Activated CD4-positive, alpha-beta T cell treated with anti-CD3 and anti-CD28 coated beads, Interleukin-10, Interleukin-2, amounts not matched to agents 100 ng/mL and 50 ng/mL, durations not matched to agents 16 hours and 8 hours (primary cell): ENCODE results near the gene COX7A2.

ENCODE experiments used
- DNase-seq: peaks from one replicate; pipeline ENCODE4 v3.0.0-alpha.2; 2020

The COX7A2 gene, protein sequence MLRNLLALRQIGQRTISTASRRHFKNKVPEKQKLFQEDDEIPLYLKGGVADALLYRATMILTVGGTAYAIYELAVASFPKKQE

DNA sequence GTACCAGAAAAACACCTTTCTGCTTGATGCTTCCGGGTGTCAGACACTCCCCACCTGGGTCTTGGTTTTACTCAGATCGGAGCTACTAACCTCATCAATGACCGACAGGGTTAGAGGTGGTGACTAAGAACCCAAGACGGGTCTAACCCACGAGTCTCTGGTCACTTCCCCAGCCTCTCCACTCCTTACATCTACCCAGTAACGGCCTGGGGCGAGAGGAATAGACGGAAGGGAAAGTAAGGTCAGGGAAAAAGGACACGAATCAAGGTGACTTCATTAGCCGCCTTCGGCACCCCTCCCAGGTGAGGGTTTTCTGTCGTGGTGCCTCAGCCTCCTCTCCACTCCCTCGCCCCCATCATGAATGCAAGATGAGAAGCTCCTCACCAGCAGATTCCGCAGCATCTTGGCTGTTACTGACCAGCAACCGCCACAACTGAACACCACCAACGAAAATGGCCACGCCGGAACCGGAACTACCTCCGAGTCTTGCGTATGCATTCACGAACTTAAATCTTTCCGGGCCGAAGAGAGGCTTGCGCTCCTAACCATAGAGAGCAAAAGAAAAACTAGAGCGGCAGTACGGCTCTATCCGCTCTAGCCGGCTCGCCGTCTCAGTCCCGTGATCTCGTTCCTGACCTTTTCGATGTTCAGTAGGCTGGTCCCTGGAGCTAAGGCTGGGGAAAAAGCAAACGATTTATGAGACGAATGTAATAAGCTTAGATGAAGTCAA, at the start of gene COX7A2:
Gene COX7A2 (minus strand): TSS at position 469 of the 730 bp plus-strand sequence. CDS start 67 bp downstream, at position 402.
- peak; percentile 94 for DNase-seq

DNA sequence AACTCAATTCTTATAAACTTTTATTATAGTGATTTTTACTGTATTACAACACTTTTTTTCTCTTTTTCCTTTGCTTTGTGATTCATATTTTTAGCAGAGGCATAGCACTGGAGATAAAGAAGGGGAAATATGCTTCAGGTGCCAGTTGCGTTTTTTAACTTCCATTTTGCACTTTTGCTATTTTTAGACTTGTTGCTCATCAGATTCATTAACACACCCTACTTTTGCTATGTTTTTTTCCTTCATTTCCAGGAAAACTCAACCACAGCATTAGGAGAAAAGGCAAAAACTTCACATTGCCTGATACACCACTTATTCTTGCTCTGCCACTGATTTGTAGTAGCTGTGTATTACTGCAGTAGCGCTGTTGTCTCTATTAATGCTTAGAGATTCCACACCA, 49.0 kb upstream of the COX7A2 start:
- DNase-seq, result no peak

DNA sequence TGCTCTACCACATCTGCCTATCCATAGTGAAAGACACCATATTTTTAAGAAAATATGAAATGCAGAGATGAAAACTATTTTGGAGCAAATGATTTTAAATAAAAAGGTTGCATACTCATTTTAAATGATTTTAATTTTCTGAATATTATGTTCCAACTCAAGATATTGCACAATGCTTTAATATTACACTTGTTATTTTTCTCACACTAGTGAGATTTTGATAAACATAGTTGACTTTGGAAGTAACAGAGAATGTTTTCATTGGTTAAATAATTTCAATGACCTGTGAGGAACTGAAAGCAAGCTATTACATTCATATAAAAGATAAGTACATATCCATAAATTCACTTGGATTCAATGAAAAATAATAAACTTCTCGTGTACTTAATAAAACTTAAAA, 48.1 kb upstream of the COX7A2 start:
- no peak for DNase-seq

DNA sequence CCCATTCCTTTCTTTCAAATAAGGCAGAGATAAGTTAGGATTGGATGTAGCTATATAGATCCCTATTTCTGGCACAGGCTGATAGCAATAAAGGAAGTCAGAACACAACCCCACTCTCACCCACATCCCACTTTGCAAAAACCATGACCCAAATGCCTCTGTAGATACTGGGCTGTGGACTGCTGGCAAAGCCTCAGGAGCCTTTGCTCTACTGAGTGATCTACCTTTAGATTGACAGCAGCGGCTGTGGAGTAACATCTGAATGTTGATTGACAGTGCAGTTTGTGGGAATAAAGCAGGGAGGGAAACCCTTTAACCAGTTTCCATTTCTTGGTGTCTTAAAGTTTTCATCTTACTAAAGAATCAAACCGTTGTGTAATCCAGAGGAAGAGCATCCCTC, 47.7 kb upstream of the COX7A2 start:
- DNase-seq, result no peak

DNA sequence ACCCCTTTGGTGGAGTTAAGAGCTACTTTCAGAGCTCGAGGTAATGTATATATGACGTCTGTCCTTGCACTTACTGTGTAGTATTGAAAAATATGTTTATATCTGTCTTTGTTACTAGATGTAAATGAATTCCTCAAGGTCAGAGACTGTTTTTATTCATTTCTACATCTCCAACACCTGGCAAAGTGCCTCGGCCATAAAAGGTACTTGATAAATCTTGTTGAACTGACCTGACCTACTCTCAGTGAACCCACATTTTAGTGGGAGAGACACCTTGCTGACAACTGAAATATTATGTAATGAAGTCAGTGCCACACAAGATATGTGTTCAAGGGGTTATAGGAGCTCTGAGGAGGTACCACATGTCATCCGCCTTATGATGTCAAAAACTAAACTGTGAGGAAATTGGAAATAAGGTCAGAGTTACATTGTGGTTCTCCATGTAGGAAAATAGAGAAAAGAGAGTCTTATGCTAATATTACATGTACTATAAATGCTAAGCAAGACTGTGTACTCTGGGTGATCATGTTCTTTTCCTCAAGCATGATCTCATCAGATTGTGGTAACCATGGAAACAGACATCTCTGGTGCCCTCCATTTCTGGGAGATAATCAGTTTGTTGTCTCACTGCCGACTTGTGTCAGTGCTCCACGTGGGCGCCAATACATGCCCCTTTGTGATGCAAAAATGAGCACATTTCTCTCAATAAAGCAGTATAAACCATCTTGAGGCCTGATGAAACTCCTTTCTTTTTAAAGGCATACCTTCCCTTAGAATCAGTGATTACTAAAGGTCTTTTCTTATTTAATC, 46.7 kb upstream of the COX7A2 start:
- DNase-seq, result no peak

DNA sequence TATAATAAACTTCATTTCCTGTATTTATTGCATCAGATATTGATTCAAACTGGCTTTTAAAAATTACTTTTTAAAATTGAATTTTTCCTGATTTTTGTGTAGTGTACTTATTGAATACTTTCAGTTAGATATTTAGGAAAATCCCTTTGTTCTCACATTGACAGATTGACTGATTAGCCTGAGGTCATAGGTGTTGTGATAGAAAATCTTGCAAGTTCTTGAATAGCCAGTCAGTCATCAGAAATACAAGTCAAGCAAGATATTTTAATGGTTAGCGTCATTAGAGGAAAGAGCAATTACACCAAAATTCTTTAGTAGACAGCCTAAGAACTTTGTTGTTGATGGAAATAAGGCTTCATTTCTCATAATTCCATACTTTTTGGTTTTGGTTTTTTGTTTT, 44.4 kb upstream of the COX7A2 start:
- DNase-seq, result no peak

DNA sequence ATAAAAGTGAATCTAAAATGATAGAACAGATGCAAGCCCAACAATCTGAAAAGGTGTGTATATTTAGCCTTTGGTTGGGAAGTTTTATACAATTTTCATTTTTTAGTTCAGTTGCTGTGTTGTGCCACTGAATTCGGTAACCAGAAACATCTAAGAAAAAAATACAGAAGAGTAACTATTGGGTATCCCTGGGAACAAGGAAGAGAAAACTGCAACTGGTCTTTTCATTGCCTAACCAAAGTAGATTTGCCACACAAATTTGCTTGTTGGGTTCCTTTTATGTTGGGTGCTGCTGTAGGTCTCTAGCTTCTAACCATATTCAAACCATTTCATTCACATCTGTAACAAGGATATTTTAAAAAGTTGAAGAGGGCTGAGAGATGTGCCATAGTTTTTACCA, 43.8 kb upstream of the COX7A2 start:
- DNase-seq, result no peak

DNA sequence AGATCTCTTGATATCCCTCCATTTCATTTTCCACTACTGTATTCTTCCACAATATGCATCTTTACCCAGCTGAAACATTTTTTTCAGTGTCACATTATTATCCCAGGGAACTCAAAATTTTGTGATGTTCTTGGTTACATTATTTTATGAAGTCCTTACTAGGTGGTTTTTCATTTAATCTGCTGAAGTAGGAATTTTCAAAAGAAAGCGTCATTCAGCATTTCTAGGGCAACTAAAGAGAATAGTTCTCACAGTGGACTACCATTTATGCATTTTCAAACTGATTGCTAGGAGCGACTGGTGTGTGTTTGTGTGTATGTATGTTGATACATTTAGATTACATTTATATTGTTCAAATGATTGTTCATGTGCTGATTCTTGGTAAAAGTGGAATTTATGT, 43.4 kb upstream of the COX7A2 start:
- DNase-seq, result no peak

DNA sequence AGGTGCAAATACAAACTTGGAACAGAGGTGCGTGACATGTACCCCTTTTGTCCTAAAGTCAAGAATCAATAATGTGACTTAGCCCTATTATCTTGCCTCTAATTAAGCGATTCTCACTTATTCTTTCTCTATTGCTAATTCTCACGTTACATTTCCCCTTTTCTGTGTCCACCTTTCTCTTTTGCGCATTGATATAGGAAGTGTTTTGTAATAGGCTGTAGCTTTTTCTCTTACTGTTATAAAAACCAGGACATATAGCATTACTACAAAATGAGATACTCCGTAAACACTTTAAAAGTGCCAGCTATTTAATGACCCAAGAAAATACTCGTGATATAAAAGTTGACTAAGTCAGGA, 41.7 kb upstream of the COX7A2 start:
- DNase-seq, result no peak

DNA sequence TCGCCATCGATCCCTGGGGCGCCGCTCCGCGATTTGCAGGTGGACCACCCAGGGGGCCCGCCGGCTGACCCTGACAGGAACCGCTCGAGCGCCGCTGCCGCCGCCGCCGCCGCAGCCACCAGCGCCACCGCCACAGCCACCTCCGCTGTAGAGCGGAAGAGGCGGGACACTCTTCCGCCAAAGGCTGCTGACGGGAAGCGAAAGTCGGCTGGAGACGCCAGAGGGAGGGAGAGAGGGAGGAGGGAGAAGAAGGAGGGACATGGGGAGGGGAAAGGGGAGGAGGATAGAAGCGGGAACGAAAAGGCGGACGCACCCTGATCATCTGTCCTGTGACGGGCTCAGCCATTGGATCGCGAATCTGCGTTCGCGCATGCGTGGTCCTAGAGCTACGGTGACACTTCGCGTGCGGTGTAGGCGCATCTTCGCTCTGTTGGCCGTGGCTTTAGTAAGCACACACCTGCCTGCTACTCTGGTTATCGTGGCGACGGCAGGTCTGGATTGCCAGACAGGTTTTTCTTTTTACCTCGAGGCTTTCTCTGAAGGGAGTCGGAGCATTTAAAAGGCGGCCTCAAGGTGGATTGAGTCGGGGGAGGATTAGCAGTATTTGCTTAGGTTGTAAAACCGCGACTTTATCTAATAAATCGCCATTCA, 41.2 kb upstream of the COX7A2 start, which contains the start of gene TMEM30A:
Gene TMEM30A (minus strand): TSS at position 161 of the 651 bp plus-strand sequence. CDS start 154 bp downstream, at position 7.
- peak; percentile 99 for DNase-seq

DNA sequence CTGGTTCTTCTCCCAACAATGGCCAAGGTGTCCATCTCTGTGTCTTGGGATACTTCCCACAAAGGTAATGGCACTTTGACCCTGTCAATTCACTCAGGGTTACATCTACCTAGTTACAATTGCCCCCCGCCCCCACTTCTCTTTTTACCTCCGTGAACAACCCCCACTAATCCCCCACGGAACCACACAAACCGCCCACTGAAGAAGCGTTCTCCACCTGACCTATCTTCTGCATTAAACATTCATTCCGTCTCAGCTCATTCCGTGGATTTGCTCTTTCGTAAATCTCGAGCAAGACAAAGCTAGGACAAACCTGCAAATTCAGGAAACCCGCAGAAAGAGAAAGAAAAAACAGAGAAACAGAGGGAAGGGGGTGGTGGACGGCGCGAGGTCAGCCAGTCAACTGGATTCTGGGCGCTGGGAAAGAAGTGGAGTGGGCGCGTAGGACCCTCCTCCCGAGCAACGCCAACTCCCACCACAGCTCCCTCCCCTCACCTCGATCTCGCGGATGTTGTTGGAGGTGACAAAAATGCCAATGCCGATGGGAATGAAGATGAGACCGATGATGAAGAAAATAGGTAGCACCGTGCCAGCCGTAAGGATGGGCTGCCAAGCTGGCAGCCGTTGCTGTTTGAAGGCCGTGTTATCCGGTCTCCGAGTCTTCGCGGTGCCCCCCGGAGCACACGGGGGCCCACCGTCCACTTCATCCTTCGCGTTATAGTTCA, 40.5 kb upstream of the COX7A2 start:
- peak; percentile 34 for DNase-seq

DNA sequence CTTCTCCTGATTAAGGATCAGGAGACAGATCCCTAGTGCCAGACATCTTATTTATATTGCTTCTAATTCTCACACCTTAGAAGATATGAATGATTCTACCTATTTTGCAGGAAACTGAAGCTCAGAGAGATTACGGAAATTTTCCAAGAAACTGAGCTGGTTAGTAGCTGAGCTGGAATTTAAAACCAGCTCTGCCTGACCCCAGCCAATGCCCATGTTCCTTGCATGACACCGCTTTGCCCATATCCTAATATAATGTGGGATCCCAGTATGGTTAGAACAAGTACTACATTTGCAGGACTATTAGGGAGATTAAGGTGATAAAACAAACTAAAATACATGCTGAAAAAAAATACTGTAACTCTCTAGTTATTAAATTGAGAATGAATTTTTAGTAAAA, 39.1 kb upstream of the COX7A2 start:
- DNase-seq, result no peak

DNA sequence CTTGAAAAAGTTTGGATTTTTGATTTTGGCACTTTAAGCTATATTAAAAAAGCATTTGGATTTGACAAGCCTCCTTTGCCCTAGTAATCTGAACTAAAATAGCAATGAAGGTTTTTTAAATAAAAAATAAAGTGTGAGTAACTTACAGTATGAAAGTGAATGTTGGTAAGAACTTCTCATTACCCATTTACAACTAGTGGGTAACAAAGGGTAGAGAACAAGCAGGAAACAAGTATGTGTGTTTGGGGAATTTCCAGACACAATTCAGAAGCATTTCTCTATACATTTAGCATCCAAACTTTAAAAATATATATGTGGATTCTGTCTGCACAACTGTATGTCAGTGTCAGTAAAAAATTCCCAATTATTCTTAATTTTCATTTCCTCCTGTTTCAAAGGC, 38.1 kb upstream of the COX7A2 start:
- DNase-seq, result peak; percentile 37

DNA sequence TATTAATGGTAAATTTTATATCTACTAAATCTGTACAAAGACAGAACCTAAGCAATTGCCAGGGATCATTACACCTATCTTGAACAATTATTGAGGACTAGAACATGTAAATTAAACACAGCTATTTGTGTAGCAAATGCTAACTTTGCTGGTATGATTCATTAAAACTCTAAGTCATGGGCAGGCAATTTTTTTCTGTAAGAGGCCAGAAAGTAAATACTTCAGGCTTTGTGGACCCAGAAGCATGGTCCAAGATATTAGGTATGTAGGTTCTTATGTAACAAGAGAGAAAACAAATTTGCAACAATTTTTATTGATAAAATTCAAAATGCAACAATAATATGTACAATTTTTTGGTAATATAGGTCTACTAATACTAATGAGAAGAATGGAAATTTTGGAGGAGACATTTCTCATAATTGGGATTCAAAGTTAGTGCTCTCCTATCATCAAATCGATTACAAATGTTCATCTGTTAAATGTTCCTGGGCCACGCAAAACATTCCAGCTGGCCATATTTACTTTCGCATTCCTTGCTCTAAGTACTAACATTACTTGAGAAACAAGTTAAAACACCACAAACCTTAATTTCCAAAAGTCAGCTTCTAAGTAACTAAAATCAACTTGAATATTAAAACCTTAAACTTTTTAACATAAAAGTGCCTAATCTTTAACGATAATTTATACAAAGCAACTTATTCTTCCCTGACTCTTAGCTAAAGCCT, 36.7 kb upstream of the COX7A2 start:
- no peak for DNase-seq

DNA sequence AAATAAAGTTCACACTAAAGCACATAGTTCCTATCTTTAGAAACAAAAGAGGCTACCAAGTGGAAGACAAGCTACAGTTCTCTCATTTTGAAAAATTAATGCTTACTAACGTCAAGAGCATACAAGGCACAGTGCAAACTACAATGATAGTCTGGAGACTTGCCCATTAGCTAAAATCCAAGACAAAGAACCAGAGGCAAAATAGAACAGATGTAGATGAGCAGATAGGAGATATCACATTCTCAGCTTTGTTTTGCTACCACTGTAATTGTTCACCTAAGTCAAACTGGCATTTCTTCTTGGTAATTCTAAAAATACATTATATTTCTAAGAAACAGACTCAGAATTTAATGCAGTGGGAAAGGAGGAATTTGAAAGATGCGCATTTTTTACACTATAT, 35.8 kb upstream of the COX7A2 start:
- no peak for DNase-seq

DNA sequence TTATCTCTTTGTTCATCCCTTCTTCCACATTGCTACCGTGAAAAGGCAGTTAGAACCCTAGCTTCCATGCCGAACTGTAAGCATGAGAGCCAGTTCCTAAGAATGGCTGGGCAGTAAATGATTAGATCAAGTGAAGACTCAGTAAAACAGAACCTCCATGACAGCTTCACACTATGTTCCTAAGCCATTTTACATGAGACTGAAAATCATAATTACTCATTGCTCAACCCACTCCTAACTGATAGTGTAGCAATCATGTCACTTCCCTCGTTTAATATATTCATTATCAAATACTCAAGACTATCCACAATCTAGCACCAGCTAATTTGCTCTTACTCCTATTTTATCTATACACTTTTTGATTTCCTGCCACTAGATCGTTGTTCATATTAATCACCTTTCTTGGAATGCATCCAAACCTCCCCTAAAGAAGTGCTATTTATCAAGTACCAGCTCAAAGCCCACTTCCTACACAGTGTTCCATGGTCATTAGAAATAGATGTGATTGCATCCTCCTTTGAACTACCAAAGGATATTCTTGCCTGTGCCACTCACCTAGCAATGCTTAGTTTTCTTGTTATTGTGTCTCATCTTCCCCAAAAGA, 35.0 kb upstream of the COX7A2 start:
- DNase-seq, result no peak

DNA sequence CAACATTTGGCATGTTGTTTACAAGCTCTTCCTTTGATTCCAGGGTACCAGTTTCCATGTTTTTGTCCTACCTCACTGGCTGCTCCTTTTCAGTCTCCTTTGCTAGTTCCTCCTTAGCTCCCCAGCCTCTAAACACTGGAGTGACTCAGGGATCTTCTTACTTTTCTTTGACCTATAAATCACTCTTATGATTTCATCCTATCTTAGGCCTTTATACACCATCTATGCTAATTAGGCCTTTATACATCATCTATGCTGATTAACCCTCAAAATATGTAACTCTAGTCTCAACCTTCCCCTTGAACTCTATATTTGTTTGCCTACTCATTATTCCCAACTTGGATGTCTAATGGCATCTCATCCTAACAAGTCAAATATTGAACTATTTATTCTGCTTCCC, 31.5 kb upstream of the COX7A2 start:
- no peak for DNase-seq

DNA sequence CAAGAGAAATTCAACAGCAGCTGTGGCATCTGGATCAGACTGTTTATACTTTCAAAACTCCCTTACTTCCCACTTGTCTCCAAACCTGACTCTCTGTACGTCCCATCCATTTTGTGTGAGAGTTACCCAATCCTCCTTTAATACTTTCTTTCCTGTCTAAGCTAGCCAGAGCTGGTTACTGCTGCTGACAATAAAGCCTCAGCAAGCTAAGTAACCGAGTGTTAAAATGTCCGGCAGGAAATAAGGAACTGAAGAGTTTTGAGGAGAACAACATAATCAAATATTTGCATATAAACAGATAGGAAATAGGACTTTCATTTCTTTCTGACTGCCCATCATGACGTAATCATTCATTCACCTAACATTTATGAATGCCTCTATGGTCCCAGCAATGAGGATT, 29.4 kb upstream of the COX7A2 start:
- DNase-seq, result no peak

DNA sequence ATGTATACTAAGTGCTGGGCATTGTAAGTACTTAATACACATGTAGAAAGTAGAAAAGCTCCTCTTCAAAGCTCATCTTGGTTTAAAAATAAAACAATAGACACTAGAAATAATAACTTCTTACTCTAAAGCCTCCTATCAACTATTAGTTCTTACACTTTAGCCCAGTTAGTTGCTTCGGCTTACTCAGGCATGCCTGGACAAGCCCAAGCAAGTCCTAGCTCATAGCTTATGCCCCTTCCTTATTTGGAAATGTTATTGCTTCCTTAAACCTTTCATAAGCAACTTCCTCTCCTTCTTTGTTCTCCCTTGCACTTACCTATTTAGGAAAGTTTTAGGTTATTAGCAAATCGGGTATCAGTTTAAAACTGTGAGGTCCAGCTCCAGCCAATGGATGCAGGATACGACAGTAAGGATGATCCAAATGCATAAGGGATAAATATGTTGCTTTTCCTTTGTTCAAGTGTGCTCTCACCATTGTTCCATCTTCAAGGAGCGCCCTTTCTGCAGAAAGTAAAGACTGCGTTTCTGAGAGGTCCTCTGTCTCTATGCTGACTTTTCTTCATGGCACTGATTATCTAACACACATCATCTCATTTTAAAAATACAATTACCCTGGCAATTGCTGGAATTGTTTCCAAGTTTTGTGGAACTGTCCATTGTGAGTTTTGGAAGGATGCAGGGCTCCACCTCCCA, 28.7 kb upstream of the COX7A2 start:
- no peak for DNase-seq

DNA sequence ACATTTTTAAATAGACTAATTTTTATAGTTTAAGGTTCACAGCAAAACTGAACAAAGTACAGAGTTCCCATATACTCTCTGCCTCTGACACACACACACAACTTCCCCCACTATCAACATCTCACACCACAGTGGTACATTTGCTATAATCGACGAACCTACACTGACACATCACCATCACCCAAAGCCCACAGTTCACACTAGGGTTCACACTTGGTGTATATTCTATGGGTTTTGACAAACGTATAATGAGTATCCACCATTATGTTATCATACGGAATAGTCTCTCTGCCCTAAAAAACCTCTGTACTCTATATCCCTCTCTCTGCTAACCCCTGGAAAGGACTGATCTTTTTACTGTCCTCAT, 25.4 kb upstream of the COX7A2 start:
- no peak for DNase-seq
